GM12874 (cell line): ENCODE measurements around the gene GATA5.

ENCODE experiments used
- CTCF ChIP-seq: IDR thresholded peaks from 2 replicates; pipeline ENCODE4 v1.5.1; 2011; ENCODE audit warnings: low read depth, mild to moderate bottlenecking, control low read depth, low read length, moderate library complexity; ENCODE audit not compliant: insufficient read depth

The GATA5 gene

GRCh38 chr20:62511300-62511914, 35.6 kb upstream of the GATA5 start:
- TF ChIP-seq CTCF: no peak

GRCh38 chr20:62508641-62509051, 32.9 kb upstream of the GATA5 start:
- TF ChIP-seq CTCF: no peak

DNA sequence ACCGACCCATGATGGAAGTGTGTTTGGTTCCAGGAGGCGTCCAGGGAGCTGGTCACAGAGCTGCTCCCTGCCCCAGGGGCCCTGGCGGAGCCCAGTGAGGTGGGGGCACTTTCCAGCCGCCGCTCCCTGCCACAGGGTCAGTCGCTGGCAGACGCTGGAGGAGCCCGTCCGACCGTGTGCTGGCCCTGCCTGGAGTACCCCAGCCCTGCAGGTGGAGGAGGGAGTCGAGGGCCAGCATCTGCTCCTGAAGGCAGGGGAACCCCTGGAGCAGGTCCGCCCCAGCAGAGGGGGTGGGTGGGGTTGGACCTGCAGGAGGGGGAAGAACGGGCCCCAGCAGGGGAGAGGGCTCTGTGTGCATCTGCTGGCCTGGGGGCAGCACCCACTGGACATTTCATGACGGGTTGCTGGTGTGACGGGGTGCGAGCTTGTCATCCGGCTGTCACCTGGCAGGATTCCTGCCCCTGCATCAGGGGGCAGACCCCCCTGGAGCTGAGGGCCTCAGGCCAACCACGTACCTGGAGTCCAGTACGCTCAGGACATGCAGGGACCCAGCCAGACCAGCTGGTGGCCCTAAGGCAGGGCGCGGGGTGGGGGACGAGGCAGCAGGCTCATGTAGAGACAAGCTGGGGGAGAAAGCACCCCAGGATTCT, 32.3 kb upstream of the GATA5 start:
- 0 out of 2 replicates have a peak, but pooled peaks have one; percentile 2 for TF ChIP-seq CTCF

- TF ChIP-seq CTCF: no peak
These were observed 31.5 kb upstream of the GATA5 start for GRCh38 chr20:62507323-62507722.

GRCh38 chr20:62506791-62507190, 31.0 kb upstream of the GATA5 start:
- TF ChIP-seq CTCF: no peak

GRCh38 chr20:62506087-62506486, 30.3 kb upstream of the GATA5 start:
- no peak for TF ChIP-seq CTCF

DNA sequence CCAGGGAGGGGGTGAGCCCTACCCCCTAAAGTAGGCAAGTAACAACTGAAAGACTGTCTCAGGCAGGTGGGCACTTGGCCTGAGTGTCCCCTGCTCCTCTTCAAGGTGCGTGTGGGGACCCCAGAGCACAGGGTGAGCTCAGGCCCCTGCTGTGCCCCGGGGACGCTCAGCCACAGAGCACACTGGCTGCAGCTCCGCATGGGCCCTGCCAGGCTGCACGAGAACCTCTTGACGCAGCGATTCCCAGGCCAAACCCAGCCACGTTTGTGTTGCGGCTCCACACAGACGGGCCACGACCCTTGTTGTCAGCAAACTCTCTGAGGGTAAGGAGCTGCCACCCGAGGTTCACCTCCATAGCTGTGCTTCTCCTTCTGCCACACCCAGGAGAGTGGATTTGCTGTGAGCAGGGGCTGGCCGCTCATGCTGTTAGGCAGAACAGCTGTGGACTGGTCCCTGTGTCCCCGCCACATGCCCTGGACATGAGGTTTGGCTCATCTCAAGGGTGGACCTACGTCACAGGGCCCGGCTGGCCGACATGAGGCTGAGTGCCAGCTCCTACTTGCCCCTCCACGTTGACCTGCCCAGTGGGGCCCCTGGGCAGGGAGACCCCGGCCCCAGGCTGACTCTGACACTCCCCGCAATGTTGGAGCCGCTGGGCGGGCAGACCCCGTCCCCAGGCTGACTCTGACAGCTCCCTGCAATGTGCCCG, 29.7 kb upstream of the GATA5 start:
- no peak for TF ChIP-seq CTCF
